Breast epithelium (tissue), 4 donors: ENCODE data around the gene SLC16A12. TPM values are rescaled to one million over a fixed set of nuclear protein-coding genes. Genes with fewer than 3 reads are reported as not detected.

Experiments
- DNase-seq, 2 donors: peaks; one replicate each; pipeline ENCODE4 v3.0.0-alpha.2; 2019; ENCODE audit warnings: low spot score in 2 of 2
- H3K27ac ChIP-seq, 2 donors: fragments of 200-600 bp; sonication (generic) in 1 of 2; one replicate each; pipeline ENCODE4 v1.5.1; 2016 to 2019; ENCODE audit warnings: mild to moderate bottlenecking in 1 of 2
- H3K27me3 ChIP-seq, 2 donors: fragments of 200-600 bp; sonication (generic) in 1 of 2; one replicate each; pipeline versions ENCODE4 v1.5.1 to v1.6.0; 2017 to 2019; ENCODE audit warnings: control low read depth in 1 of 2, mild to moderate bottlenecking in 1 of 2
- H3K36me3 ChIP-seq: fragments of 200-600 bp; one replicate; pipeline ENCODE4 v1.5.1; 2019
- H3K4me1 ChIP-seq, 2 donors: fragments of 200-600 bp; sonication (generic); one replicate each; pipeline ENCODE4 v1.5.1; 2016 to 2019; ENCODE audit warnings: control low read depth in 1 of 2
- H3K4me3 ChIP-seq, 3 donors: fragments of 200-600 bp; sonication (generic); 1 replicate in 2 of 3; 2 replicates in 1 of 3; pipeline ENCODE4 v1.5.1; 2016 to 2019; ENCODE audit warnings: mild to moderate bottlenecking in 3 of 3, moderate library complexity in 2 of 3
- H3K9me3 ChIP-seq, 2 donors: fragments of 200-600 bp; sonication (generic) in 1 of 2; one replicate each; pipeline ENCODE4 v1.5.1; 2016 to 2019; ENCODE audit warnings: control low read depth in 1 of 2
- POLR2A ChIP-seq: fragments of 450-650 bp; IDR thresholded peaks from one replicate; pipeline ENCODE4 v1.6.1; 2016; ENCODE audit warnings: antibody characterized with exemption, mild to moderate bottlenecking, moderate library complexity
- POLR2AphosphoS5 ChIP-seq, 3 donors: sonication (generic); formaldehyde crosslinking; IDR thresholded peaks; one replicate each; pipeline ENCODE4 v1.6.1; 2017; ENCODE audit warnings: antibody characterized with exemption in 3 of 3
- intact Hi-C: fragments of 100-400 bp; cut with DNase I; formaldehyde crosslinking; loops from one replicate; pipeline ENCODE4 v1.15.1; 2023; ENCODE audit warnings: low total_unique reads
- total RNA-seq, 3 donors: library from RNA; depleted of rRNA; stranded (reverse); fragments of >200 nt; gene quantifications; one replicate each; pipeline ENCODE4 v1.1.0, GENCODE V29; 2016
- TF ChIP-seq, protein P1 (sequence below), 3 donors: fragments of 450-650 bp; IDR thresholded peaks; one replicate each; pipeline ENCODE4 v1.5.1; 2016 to 2017; ENCODE audit warnings: antibody characterized with exemption in 3 of 3, mild to moderate bottlenecking in 3 of 3, moderate library complexity in 3 of 3

SLC16A12 gene
- total RNA-seq, 3 donors from 2014 or later, result 2.6 to 4.8 (median 3.4) TPM

DNA sequence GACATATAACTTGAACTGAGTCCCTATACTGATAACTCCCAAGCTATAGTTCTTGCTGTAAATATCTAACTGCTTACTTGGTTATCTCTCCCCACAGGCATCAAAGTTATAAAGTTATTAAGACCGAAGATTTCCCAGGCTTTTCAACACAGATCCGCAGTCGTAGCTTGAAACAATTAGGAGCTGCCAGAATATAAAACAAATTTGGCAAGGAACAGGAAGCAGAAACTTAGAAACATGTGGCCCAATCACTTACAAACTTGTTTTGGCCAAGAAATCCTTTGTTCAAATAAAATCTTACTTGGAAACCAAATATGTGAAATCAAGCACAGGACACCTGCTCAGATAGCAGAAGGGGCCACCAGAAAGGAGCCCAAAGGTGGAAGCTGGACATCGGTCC lies 9.0 kb downstream of the SLC16A12 start:
- no peak for DNase-seq
- TF ChIP-seq POLR2A (no peak), POLR2AphosphoS5 (IDR thresholded peaks at IDR 0.05) (no peak)
- TF ChIP-seq, protein P1, sequence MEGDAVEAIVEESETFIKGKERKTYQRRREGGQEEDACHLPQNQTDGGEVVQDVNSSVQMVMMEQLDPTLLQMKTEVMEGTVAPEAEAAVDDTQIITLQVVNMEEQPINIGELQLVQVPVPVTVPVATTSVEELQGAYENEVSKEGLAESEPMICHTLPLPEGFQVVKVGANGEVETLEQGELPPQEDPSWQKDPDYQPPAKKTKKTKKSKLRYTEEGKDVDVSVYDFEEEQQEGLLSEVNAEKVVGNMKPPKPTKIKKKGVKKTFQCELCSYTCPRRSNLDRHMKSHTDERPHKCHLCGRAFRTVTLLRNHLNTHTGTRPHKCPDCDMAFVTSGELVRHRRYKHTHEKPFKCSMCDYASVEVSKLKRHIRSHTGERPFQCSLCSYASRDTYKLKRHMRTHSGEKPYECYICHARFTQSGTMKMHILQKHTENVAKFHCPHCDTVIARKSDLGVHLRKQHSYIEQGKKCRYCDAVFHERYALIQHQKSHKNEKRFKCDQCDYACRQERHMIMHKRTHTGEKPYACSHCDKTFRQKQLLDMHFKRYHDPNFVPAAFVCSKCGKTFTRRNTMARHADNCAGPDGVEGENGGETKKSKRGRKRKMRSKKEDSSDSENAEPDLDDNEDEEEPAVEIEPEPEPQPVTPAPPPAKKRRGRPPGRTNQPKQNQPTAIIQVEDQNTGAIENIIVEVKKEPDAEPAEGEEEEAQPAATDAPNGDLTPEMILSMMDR (IDR thresholded peaks at IDR 0.05), result no peak
- Histone ChIP-seq H3K27me3 (peaks cover 0 to 4% of the 10 kb centered on the region in 2 donors), H3K36me3 (no peaks in the 10 kb centered on the region), H3K4me3 (no peak overlapping the region), H3K27ac (no peak overlapping the region), H3K9me3 (no peaks in the 10 kb centered on the region), H3K4me1 (no peaks in the 10 kb centered on the region)
- intact Hi-C loops, result no loop called here

DNA sequence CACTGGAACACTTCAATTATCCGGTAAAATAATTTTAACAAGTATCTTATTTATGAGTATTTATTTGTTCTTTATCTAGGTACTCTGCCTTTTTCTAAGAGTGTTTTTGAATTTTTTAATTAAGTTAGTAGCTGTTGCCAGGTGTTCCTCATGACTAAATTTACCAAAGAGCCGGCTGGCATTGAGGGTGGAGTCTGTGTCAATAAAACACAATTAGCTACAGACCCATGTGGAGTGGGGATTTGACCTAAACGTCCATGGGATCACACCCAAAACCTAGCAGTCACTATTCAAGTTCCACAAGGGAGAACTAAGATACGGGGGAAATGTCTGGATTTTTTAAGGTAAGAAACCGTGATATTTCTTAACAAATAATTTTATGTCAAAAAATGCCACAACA lies 9.8 kb downstream of the SLC16A12 start:
- H3K27me3 ChIP-seq, result no peaks in the 10 kb centered on the region
- intact Hi-C loops, result no loop called here
- no peaks in the 10 kb centered on the region for H3K36me3 ChIP-seq
- no peaks in the 10 kb centered on the region for H3K4me1 ChIP-seq
- TF ChIP-seq POLR2A (no peak), POLR2AphosphoS5 (IDR thresholded peaks at IDR 0.05) (no peak)
- H3K27ac ChIP-seq, result no peak overlapping the region
- H3K9me3 ChIP-seq, result no peaks in the 10 kb centered on the region
- no peak for DNase-seq
- no peak overlapping the region for H3K4me3 ChIP-seq

DNA sequence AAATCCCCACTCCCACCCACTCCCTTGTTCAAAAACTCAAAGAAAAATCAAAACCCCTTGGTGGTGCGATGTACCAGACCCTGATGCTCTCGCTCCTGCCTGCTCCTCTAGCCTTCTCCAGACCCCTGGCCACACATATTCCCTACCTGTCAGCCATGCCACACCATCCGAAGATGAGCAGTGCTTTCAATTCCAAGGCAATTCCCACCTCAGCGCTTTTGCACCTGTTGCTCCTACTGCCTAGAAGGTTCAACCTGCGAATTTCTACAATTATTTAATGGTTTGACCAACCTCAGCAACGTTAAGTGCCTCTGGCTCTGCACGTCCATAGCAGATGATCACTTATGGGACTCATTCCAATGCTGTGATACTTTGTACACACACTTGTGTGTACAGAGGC lies 11.1 kb downstream of the SLC16A12 start:
- no peak for TF ChIP-seq POLR2AphosphoS5 (IDR thresholded peaks at IDR 0.05)
- TF ChIP-seq, protein P1 (IDR thresholded peaks at IDR 0.05), result no peak
- TF ChIP-seq POLR2A, result no peak
- intact Hi-C loops, result no loop called here
- DNase-seq, result no peak
- no peak overlapping the region for H3K4me3 ChIP-seq
- H3K27me3 ChIP-seq, result no peaks in the 10 kb centered on the region
- no peaks in the 10 kb centered on the region for H3K9me3 ChIP-seq
- H3K27ac ChIP-seq, result no peak overlapping the region
- no peaks in the 10 kb centered on the region for H3K36me3 ChIP-seq
- H3K4me1 ChIP-seq, result no peaks in the 10 kb centered on the region

DNA sequence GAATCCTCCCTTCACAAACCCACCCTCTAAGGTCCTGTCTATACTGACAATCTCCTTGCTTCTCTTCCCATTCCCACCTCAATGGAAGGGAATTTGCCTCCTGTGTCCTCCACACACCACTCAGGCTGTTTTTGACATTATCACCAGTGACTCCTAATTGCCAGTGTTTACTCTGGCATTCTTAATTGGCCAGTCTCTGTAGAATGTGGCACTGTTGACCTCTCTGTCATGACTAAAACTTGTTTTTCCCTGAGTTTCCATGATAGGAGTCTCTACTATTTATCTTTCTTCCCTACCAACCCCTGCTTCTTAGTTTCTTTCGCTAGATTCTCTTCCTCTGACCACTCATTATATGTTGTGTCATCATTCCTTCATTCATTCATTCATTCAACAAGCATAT lies 12.1 kb downstream of the SLC16A12 start:
- Histone ChIP-seq H3K27ac (no peak overlapping the region), H3K27me3 (no peaks in the 10 kb centered on the region), H3K9me3 (no peaks in the 10 kb centered on the region), H3K4me1 (no peaks in the 10 kb centered on the region), H3K36me3 (no peaks in the 10 kb centered on the region), H3K4me3 (no peak overlapping the region)
- DNase-seq, result no peak
- intact Hi-C loops, result no loop called here
- TF ChIP-seq, protein P1 (IDR thresholded peaks at IDR 0.05), result no peak
- TF ChIP-seq POLR2A (no peak), POLR2AphosphoS5 (IDR thresholded peaks at IDR 0.05) (no peak)

DNA sequence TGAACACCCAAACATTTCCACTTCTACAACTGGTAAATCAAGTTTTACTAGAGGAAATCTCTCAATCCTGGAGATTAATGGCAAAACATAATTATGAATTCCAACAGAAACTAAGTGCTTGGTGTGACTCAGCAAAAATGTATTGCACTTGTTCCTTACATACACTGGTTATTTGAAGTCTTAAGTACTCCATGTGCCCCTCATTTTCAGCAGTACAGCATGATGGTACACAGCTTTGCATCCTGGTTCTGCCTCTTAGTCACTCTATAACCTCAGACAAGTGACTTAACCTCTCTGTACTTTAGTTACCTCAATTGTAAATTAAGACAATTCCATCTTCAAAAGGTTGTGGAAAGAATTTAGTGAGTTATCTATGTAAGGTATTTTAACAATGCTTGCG lies 12.9 kb downstream of the SLC16A12 start:
- H3K4me1 ChIP-seq, result no peaks in the 10 kb centered on the region
- H3K27me3 ChIP-seq, result no peaks in the 10 kb centered on the region
- no peak for DNase-seq
- H3K9me3 ChIP-seq, result no peaks in the 10 kb centered on the region
- no peak overlapping the region for H3K4me3 ChIP-seq
- TF ChIP-seq POLR2AphosphoS5 (IDR thresholded peaks at IDR 0.05) (no peak), POLR2A (no peak)
- TF ChIP-seq, protein P1 (IDR thresholded peaks at IDR 0.05), result no peak
- no peak overlapping the region for H3K27ac ChIP-seq
- H3K36me3 ChIP-seq, result no peaks in the 10 kb centered on the region
- intact Hi-C loops, result no loop called here

DNA sequence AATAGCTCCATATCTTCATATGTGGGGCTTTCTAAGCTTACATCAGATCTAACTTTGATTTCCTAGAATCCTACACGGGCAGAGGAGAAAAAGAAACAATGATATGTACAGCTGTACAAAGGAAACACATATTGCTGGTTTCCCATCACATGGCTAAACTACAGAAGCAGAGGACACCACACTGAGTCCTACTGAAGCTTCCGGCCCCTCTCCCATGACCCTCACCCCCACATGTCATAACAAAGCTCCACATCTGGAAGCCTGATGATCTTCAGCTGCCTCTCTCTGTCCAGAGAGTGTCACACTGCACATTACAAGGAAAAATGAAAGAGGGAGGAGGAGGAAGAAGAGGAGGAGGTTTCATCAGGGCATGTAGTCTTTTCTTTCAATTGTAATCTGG lies 14.0 kb downstream of the SLC16A12 start:
- Histone ChIP-seq H3K27ac (peak overlapping the region in 1 of 2 donors; percentile 13), H3K36me3 (no peaks in the 10 kb centered on the region), H3K9me3 (no peaks in the 10 kb centered on the region), H3K4me1 (no peaks in the 10 kb centered on the region), H3K4me3 (no peak overlapping the region), H3K27me3 (no peaks in the 10 kb centered on the region)
- TF ChIP-seq POLR2A (no peak), POLR2AphosphoS5 (IDR thresholded peaks at IDR 0.05) (no peak)
- TF ChIP-seq, protein P1 (IDR thresholded peaks at IDR 0.05), result no peak
- intact Hi-C loops, result no loop called here
- no peak for DNase-seq
